Stimulated activated naive CD8-positive, alpha-beta T cell treated with anti-CD3 and anti-CD28 coated beads, Interleukin-15, Interleukin-2, amounts not matched to agents 100 ng/mL and 50 ng/mL, for 24 hours (primary cell): ENCODE results near the gene ADAMTS17.
A peak's percentile ranks its signal among the peaks of the same experiment; 100 is the strongest.
"Not testable (repeated sequence)": the region's sequence is repeated elsewhere in the genome, so short reads cannot be mapped to it uniquely, and the experiment has no call there.

ENCODE experiments used
- H3K27ac Mint-ChIP-seq: one replicate; pipeline ENCODE4 v1.8.0; 2021; ENCODE audit warnings: mild to moderate bottlenecking, mixed read lengths
- H3K27me3 Mint-ChIP-seq: one replicate; pipeline ENCODE4 v1.8.0; 2021; ENCODE audit warnings: mixed read lengths
- H3K36me3 Mint-ChIP-seq: one replicate; pipeline ENCODE4 v1.8.0; 2021; ENCODE audit warnings: low read depth, mixed read lengths
- H3K4me1 Mint-ChIP-seq: one replicate; pipeline ENCODE4 v1.8.0; 2021; ENCODE audit warnings: low read depth, mixed read lengths
- H3K4me3 Mint-ChIP-seq: one replicate; pipeline ENCODE4 v1.8.0; 2021; ENCODE audit warnings: mild to moderate bottlenecking, mixed read lengths
- H3K9me3 Mint-ChIP-seq: one replicate; pipeline ENCODE4 v1.8.0; 2021; ENCODE audit warnings: mixed read lengths

Gene ADAMTS17

DNA sequence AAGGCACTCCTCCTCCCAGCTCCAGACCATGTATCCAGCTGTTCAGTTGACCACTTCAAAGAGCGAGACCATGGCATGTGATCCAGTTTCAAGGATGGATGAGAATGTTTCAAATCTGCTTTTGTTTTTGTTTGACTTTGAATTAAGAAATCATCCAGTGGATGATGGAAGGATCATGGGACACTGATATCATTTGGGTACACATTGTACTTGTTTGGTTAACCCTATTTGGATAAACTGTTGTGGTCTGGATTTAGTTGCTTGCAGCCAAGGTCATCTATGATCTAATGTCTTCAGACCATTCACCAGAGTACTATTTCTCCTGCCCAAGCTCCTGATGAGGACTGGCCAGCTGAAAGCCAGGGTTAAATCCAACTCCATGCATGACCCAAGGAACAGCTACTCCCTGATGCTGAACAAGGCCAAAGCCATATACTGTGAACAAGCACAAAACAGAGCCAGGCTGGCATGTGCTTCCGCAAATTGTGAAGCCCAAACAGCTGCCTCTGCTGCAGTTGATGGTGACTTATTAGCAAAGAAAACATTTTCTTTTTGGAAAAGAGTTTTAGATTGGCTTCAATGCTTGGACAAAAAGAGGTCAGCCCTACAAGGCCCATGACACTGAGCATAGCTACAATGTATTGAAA is 5.2 kb upstream of the ADAMTS17 start:
- H3K36me3 Mint-ChIP-seq = no peaks in the 10 kb centered on the region
- H3K27ac Mint-ChIP-seq = no peak overlapping the region
- no peaks in the 10 kb centered on the region for H3K9me3 Mint-ChIP-seq
- H3K4me1 Mint-ChIP-seq = no peaks in the 10 kb centered on the region
- no peak overlapping the region for H3K4me3 Mint-ChIP-seq
- H3K27me3 Mint-ChIP-seq = peaks cover 14% of the 10 kb centered on the region

DNA sequence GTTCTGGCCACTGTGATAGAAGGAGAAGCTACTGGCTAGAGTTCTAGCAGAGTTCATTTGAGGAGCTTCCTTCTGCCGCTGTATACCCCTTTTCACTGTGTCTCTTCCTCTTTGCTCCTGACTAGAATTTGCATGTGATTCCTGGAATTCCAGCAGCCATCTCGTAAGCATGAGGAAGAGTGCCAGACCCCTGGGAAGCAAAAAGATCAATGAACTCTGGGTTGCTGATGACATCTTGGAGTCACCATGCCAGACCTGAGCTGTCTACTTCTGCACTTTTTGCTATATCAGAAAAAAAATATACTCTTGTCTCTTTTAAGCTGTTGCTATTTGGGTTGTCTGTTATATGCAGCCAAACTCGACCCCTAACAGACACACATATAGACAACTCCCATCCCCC is 3.7 kb upstream of the ADAMTS17 start:
- H3K4me3 Mint-ChIP-seq = no peak overlapping the region
- peaks cover 1% of the 10 kb centered on the region for H3K4me1 Mint-ChIP-seq
- H3K27ac Mint-ChIP-seq = no peak overlapping the region
- no peaks in the 10 kb centered on the region for H3K9me3 Mint-ChIP-seq
- H3K36me3 Mint-ChIP-seq = no peaks in the 10 kb centered on the region
- peaks cover 9% of the 10 kb centered on the region for H3K27me3 Mint-ChIP-seq

DNA sequence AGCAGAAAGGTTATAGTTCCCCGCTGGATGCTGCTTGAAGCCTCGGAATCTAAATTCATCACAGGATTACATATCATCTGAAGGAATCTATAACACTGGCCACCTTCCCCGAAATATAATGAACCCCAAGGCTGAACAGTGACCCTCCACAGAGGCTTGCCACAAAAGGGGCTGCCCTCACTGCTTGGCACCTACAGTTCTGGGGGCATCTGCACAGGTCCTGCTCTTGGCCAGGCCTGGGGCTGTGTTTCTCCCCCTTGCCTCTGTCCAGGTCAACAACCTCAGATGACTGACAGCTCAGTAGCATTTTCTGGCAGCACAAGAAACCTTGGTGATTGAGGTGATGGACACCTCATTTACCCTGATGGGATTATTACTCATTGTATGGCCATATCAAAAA is 1.5 kb upstream of the ADAMTS17 start:
- Mint-ChIP-seq H3K36me3 (no peaks in the 10 kb centered on the region), H3K27ac (no peak overlapping the region), H3K9me3 (no peaks in the 10 kb centered on the region), H3K4me3 (no peak overlapping the region), H3K27me3 (peaks cover 25% of the 10 kb centered on the region), H3K4me1 (peaks cover 16% of the 10 kb centered on the region)

DNA sequence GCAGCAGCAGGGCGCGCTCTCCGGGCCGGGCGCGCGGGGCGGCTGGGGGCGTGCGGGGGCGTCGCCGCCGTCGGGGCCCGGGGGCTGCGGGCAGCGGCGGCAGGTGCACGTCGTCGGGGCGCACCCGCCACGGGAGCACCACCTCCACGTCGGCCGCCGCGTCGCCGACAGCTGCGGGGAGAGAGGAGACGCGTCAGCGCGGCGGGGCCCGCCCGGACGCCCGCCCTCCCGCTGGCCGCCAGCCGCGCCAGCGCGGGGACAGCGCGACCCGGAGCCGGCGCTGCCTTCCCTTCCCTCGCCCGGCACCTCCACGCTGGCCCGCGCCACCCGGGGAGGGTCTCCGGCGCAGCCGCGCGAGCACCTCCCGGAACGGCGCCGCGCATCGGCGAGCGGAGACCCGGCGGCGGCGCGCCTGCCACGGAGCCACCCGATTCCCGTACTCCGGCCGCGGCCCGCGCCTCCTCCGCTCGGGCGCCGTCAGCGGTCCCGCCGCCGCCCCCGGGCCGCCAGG is 481 bp downstream of the ADAMTS17 start:
- peaks cover 16% of the 10 kb centered on the region for H3K4me1 Mint-ChIP-seq
- H3K9me3 Mint-ChIP-seq = no peaks in the 10 kb centered on the region
- peak overlapping the region; percentile 35 for H3K4me3 Mint-ChIP-seq
- no peak overlapping the region for H3K27ac Mint-ChIP-seq
- H3K27me3 Mint-ChIP-seq = peaks cover 25% of the 10 kb centered on the region
- H3K36me3 Mint-ChIP-seq = no peaks in the 10 kb centered on the region

DNA sequence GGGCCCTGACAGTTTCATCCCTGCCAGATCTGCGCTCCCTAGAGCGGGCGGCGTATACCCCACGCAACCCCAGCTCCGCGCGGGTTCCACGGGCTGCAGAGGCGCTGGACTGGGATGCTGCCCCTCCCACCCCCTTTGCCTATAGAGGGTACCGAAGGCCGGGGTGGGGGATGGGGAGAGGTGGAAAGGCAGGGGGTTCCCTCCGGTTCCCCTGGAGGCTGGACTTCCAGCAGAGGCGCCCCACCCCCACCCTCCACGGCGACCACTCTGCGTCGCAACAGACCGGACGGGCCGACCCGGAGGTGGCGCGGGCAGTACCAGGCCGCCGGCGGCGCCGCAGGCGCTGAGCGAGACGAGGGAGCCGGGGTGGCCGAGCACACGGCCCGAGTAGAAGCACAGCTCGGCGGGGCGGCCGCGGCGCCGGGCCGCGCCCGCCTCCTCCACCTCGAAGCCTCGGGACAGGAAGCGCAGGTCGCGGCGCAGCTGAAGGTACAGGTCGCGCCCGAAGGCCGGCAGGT is 995 bp downstream of the ADAMTS17 start:
- no peak overlapping the region for H3K27ac Mint-ChIP-seq
- H3K9me3 Mint-ChIP-seq = no peaks in the 10 kb centered on the region
- H3K36me3 Mint-ChIP-seq = no peaks in the 10 kb centered on the region
- H3K4me3 Mint-ChIP-seq = peak overlapping the region; percentile 66
- peaks cover 19% of the 10 kb centered on the region for H3K4me1 Mint-ChIP-seq
- peaks cover 25% of the 10 kb centered on the region for H3K27me3 Mint-ChIP-seq

DNA sequence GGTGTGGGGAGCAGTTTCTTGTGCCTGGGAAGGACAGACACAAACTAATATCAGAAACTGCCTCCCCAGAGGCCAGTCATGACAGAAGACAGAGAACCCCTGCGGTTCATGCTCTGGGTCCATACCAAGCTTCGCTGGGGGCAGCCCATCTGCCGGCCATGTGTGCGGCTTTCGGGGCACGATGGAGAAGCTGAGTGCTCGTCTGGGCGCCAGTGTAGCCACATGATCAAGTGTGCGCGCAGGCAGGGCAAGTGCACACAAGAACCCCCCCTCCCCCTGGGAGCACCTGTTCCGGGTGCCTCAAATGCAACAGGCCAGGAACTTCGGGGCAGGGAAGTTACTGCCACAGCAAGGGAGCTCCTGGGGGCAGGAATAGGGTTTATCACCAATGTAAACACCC is 1.8 kb downstream of the ADAMTS17 start:
- no peaks in the 10 kb centered on the region for H3K36me3 Mint-ChIP-seq
- peaks cover 25% of the 10 kb centered on the region for H3K4me1 Mint-ChIP-seq
- H3K27ac Mint-ChIP-seq = no peak overlapping the region
- H3K27me3 Mint-ChIP-seq = peaks cover 25% of the 10 kb centered on the region
- no peak overlapping the region for H3K4me3 Mint-ChIP-seq
- H3K9me3 Mint-ChIP-seq = no peaks in the 10 kb centered on the region

DNA sequence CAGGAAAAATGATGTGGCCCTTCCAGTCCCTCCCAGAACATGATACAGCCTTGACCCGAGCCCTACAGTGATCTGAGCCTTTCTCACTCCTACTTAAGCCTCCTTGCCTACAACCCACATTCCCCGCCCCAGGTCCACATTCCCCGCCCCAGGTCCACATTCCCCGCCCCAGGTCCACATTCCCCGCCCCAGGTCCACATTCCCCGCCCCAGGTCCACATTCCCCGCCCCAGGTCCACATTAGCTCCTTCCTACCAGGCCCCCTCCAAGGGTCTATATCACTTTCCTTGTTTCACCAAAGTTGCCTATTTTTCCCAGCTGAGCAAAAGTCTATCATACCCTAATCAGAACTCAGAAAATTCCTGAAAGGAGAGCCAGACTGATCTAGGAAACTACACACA is 2.3 kb downstream of the ADAMTS17 start:
- not testable (repeated sequence) for H3K36me3 Mint-ChIP-seq, H3K9me3 Mint-ChIP-seq
- H3K27ac Mint-ChIP-seq = peak overlapping the region; percentile 31
- H3K4me1 Mint-ChIP-seq = peaks cover 30% of the 10 kb centered on the region
- H3K27me3 Mint-ChIP-seq = peaks cover 28% of the 10 kb centered on the region
- H3K4me3 Mint-ChIP-seq = peak overlapping the region; percentile 47

DNA sequence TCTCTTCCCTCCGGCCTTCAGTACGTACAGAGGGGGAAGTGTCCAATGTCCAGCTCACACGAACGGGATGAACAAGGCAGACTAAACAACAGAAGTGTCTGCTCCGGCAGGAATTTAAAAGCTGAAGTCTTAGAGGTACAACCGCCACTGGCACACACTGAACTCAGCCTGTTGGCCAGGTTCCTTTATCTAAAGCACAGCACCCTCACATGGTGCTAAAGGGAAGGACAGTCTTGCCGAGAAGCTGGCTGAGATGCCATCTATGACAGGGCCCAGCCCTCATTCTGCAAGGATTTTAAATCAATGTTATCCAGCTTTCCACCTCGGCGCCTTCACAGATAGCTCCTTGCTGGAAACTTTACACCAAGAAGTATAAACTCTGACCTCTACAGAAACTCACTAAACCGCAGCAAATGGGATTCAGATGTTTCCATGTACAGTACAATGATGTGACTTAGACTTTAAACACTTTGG is 2.8 kb downstream of the ADAMTS17 start:
- Mint-ChIP-seq H3K36me3 (no peaks in the 10 kb centered on the region), H3K9me3 (no peaks in the 10 kb centered on the region), H3K4me1 (peaks cover 35% of the 10 kb centered on the region), H3K27ac (peak overlapping the region; percentile 31), H3K27me3 (peaks cover 28% of the 10 kb centered on the region), H3K4me3 (peak overlapping the region; percentile 47)

DNA sequence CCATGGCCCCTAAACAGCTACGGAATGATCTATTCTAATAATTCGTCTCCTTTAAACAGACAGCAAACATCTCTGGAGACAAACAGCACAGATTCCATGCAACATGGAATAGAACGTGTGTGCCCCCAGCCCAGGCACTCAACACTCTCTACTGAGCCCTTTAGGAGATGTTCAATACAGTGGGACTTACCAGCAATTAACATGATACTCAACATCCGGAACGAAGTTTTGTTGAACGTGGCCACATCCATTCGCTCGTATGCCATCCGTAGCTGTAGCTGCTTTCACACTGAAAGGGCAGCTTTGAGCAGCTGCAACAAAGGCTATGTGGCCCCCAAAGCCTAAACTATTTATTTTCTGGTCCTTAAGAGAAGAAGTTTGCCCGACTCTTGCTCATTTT is 3.5 kb downstream of the ADAMTS17 start:
- Mint-ChIP-seq H3K9me3 (no peaks in the 10 kb centered on the region), H3K27ac (no peak overlapping the region), H3K36me3 (no peaks in the 10 kb centered on the region), H3K27me3 (peaks cover 21% of the 10 kb centered on the region), H3K4me1 (peaks cover 41% of the 10 kb centered on the region), H3K4me3 (peak overlapping the region; percentile 47)

DNA sequence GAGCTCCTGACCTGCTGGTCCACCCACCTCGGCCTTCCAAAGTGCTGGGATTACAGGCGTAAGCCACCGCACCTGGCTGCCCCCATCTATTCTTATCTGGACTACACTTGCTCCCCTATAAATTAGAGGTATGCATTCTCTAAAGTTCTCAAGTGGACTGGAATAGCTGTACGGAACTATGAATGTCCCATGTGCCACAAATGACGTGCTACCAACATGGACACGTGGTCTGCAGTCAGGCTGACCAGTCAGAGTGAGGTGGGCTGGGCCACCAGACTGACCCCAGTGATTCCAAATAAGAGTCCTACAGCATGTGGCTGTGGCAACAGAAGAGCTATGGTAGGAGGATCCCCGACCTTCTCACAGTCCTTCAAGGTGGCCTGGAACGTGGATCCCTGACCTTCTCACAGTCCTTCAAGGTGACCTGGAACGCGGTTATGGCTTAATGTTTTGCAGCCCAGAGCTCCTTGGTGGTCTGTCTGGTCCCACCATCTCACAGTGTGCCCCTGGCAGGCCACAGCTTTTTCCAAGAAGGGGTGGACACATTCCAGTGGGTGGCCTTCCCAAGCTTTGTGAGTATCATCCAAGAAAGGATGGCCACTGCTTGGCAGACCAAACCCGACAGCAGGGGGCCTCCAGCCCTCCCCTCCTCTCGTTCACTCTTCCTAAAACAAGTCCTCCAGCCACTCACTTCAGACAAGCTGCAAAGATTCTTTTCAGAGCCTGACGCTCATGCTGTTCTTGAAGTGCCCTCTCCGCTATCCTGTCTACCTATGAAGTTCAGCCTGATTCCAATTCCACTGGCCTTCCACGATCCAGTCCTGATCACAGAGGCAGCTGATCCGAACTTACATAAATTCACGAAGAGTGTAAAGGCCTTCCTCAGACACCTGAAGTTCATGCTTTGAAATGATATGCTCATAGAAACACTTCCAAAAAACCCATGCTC is 4.4 kb downstream of the ADAMTS17 start:
- Mint-ChIP-seq H3K36me3 (no peaks in the 10 kb centered on the region), H3K4me3 (no peak overlapping the region), H3K9me3 (no peaks in the 10 kb centered on the region), H3K4me1 (peaks cover 49% of the 10 kb centered on the region), H3K27me3 (peaks cover 19% of the 10 kb centered on the region), H3K27ac (no peak overlapping the region)

DNA sequence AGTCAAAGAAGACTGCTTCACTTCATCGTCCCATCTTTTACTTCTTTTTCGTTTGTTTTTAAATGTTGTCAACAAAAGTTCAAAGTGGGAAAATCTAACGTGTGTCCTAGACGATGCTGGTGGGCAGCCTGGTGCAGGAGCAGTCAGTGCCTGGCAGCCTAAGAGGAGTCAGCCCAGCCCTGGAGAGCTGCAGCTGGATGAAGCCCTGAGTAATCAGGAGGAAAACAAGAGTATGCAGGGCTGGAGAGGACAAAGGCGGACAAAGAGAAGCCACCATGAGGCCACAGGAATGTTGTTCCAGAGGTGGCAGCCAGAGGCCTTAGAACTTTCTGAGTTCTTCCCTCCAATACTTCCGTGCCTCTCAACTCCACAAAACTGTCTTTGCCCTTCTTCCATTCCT is 5.7 kb downstream of the ADAMTS17 start:
- no peaks in the 10 kb centered on the region for H3K9me3 Mint-ChIP-seq
- H3K4me3 Mint-ChIP-seq = no peak overlapping the region
- peaks cover 56% of the 10 kb centered on the region for H3K4me1 Mint-ChIP-seq
- H3K36me3 Mint-ChIP-seq = no peaks in the 10 kb centered on the region
- no peak overlapping the region for H3K27ac Mint-ChIP-seq
- H3K27me3 Mint-ChIP-seq = peaks cover 19% of the 10 kb centered on the region

DNA sequence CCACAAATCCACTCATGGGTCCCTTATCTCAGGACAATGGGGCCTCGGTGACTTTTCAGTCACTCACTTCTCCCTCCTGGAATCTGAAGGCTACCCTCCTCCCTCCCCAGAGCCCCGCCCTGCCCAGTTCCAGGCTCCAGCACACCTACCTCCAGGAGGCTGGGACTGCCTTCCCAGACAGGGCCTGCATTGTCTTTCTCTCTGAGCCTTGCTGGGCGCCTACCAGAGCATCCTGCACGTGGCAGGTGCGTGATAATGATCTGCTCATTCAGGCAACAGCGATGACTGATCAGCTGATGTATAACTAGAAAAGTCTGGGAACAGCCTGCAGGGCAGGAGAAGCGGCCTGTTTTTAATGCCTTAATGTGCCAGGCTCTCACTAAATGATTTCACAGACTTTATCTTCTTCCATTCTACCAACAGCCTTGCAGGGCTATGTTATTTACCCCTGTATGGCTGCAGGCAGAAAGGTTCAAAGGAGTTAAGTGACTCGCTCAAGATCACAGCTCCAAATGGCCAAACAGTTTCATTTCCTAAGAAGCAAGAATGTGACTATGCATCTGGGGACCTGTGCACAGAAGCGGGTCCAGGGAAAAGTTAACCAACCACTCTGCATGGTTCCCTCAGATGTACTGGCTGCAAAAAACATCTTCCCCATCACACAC is 6.3 kb downstream of the ADAMTS17 start:
- Mint-ChIP-seq H3K27me3 (peaks cover 19% of the 10 kb centered on the region), H3K4me3 (no peak overlapping the region), H3K27ac (no peak overlapping the region), H3K9me3 (no peaks in the 10 kb centered on the region), H3K4me1 (peaks cover 61% of the 10 kb centered on the region), H3K36me3 (no peaks in the 10 kb centered on the region)

DNA sequence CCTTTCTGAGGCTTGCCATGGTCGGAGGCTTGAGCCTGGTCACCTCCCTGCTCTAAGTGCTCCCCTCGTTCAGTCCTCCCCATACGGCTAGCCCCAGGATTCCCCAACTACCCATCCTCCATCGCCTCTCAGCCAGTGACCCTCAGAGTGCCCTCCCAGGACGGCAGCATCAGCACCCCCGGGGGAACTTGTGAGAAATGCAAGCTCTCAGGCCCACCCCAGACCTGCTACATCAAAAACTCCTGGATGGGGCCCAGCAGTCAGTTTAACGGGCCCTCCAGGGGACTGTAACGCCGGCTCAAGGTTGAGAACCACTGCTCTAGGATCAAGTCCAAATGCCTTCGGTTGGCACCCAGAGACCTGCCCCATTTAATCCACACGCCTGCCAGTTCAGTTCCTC is 6.9 kb downstream of the ADAMTS17 start:
- H3K9me3 Mint-ChIP-seq = no peaks in the 10 kb centered on the region
- H3K4me1 Mint-ChIP-seq = peaks cover 65% of the 10 kb centered on the region
- no peak overlapping the region for H3K4me3 Mint-ChIP-seq
- H3K27ac Mint-ChIP-seq = no peak overlapping the region
- H3K27me3 Mint-ChIP-seq = peaks cover 17% of the 10 kb centered on the region
- H3K36me3 Mint-ChIP-seq = no peaks in the 10 kb centered on the region

DNA sequence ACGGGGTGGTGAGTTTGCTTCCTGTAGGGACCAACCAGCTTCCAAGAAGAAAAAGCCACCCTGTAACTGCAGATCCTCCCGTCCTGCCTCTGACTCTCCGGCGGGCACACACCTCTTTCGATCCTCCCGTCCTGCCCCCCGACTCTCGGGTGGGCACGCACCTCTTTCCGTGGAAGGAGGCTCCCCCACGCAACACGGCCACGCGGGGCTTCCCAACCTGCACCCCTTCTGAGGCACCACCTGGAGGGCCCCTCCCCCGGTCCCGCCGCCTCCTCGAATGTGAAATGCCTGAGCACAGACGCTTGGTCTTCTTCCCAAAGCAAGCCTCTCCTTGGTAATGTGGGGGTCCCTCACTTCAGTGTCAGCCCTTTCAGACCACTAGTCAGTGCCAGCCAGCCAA is 7.3 kb downstream of the ADAMTS17 start:
- Mint-ChIP-seq H3K36me3 (no peaks in the 10 kb centered on the region), H3K27ac (no peak overlapping the region), H3K27me3 (peaks cover 13% of the 10 kb centered on the region), H3K9me3 (no peaks in the 10 kb centered on the region), H3K4me3 (no peak overlapping the region), H3K4me1 (peaks cover 67% of the 10 kb centered on the region)

DNA sequence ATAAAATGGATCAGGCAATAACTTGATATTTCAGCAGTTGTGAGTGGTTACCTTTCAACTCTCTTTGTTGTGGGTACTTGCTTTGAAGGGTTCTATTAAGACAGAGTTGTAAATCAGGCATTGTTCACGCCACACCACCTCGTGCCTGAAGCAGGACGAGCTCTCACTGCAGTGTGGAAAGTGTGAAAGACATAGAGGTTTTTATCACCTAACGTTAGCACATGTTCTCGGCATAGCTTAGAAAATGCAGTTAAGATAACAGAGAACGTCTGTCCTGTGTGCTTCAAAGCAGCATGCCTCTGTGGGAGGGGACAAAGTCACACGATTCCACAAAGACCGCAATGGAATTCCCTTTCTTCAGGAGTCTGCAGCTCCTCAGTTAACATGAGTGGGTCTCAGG is 7.8 kb downstream of the ADAMTS17 start:
- H3K36me3 Mint-ChIP-seq = no peaks in the 10 kb centered on the region
- H3K27ac Mint-ChIP-seq = no peak overlapping the region
- peaks cover 8% of the 10 kb centered on the region for H3K27me3 Mint-ChIP-seq
- no peaks in the 10 kb centered on the region for H3K9me3 Mint-ChIP-seq
- peaks cover 64% of the 10 kb centered on the region for H3K4me1 Mint-ChIP-seq
- H3K4me3 Mint-ChIP-seq = no peak overlapping the region
